K562 (cell line): ENCODE data around the gene TBXAS1. TPM values are rescaled to one million over a fixed set of nuclear protein-coding genes. Genes with fewer than 3 reads are reported as not detected.

Experiments used
- ATAC-seq: fragments of 200-7000 bp; cut with Tn5 transposase; 3 replicates; pipeline ENCODE4 v1.9.1; 2020; ENCODE audit warnings: moderate library complexity
- BruUV-seq: library from RNA; stranded (reverse); fragments of 400-500 nt; replicated peaks from 2 replicates; lab custom pipeline; 2021; lab: Mats Ljungman, UMichigan
- CTCF ChIA-PET: fragments of 300-600 bp; formaldehyde crosslinking; extraction: SDS; loops from one replicate; lab custom pipeline; 2021; ENCODE audit warnings: low intra/inter-chr PET ratio; lab: Yijun Ruan, JAX
- POLR2A ChIA-PET: fragments of 300-600, 350-650 bp; sonication (Branson Sonifier 250); formaldehyde crosslinking; extraction: SDS; loops from one replicate; lab custom pipeline; 2021; ENCODE audit warnings: antibody characterized with exemption, inconsistent platforms; lab: Yijun Ruan, JAX
- DNase-seq, 4 experiments: peaks; one replicate each; pipeline versions ENCODE4 v3.0.0 to v3.0.0-alpha.2; 2011 to 2018; ENCODE audit warnings: low spot score in 3 of 4, mixed read lengths in 3 of 4; ENCODE audit errors: extremely low read depth in 1 of 4
- FAIRE-seq: peaks from 2 replicates; lab custom pipeline; 2011; peaks lifted over from hg19 to GRCh38; lab: Jason Lieb, UNC
- H2AFZ ChIP-seq: 2 replicates; pipeline ENCODE4 v1.6.0; 2011; ENCODE audit warnings: low read depth, low read length, control low read depth, inconsistent platforms
- H3K27ac ChIP-seq: fragments of 200-600 bp; 3 replicates; pipeline ENCODE4 v1.8.0; 2011; ENCODE audit warnings: low read depth, mild to moderate bottlenecking, control low read depth, inconsistent platforms, low read length, moderate library complexity, mixed read lengths; ENCODE audit errors: extremely low read depth
- H3K27me3 ChIP-seq, 2 experiments: fragments of 300-600 bp in 1 of 2; 2 replicates in 1 of 2; 3 replicates in 1 of 2; pipeline versions ENCODE4 v1.6.0 to v1.8.0; 2011; ENCODE audit warnings: inconsistent platforms in 2 of 2, low read length in 2 of 2, mild to moderate bottlenecking in 1 of 2, mixed read lengths in 1 of 2, moderate library complexity in 1 of 2; ENCODE audit not compliant: control insufficient read depth in 2 of 2, insufficient read depth in 2 of 2
- H3K36me3 ChIP-seq: fragments of 300-600 bp; 3 replicates; pipeline ENCODE4 v1.8.0; 2011; ENCODE audit warnings: mild to moderate bottlenecking, low read length, inconsistent platforms; ENCODE audit not compliant: control insufficient read depth, insufficient read depth
- H3K4me1 ChIP-seq, 2 experiments: fragments of 200-600 bp in 1 of 2; replicated peaks in 1 of 2; 2 replicates in 1 of 2; 3 replicates in 1 of 2; pipeline versions ENCODE4 v1.5.1 to v1.8.0; 2011; ENCODE audit warnings: inconsistent platforms in 2 of 2, low read length in 2 of 2, mild to moderate bottlenecking in 1 of 2, mixed read lengths in 1 of 2, moderate library complexity in 1 of 2; ENCODE audit not compliant: control insufficient read depth in 2 of 2, insufficient read depth in 2 of 2
- H3K4me2 ChIP-seq: 2 replicates; pipeline ENCODE4 v1.6.1; 2011; ENCODE audit warnings: low read length, control low read depth, inconsistent platforms, mixed read lengths; ENCODE audit not compliant: insufficient read depth
- H3K4me3 ChIP-seq: fragments of 200-600 bp; sonication (generic), shearing (Covaris generic); 2 replicates; pipeline ENCODE4 v1.5.1; 2016; ENCODE audit warnings: control low read depth, inconsistent platforms
- H3K79me2 ChIP-seq: fragments of 200-600 bp; 3 replicates; pipeline ENCODE4 v1.8.0; 2011; ENCODE audit warnings: low read length, inconsistent platforms; ENCODE audit not compliant: control insufficient read depth, insufficient read depth
- H3K9ac ChIP-seq, 2 experiments: 2 replicates each; pipeline versions ENCODE4 v1.6.0 to v1.6.1; 2011; ENCODE audit warnings: low read depth in 2 of 2, low read length in 2 of 2, control low read depth in 1 of 2, inconsistent platforms in 1 of 2, mild to moderate bottlenecking in 1 of 2, mixed read lengths in 1 of 2; ENCODE audit not compliant: insufficient read depth in 1 of 2
- H3K9me1 ChIP-seq: one replicate; pipeline ENCODE4 v1.6.0; 2011; ENCODE audit warnings: inconsistent platforms, mild to moderate bottlenecking, low read length, moderate library complexity; ENCODE audit not compliant: control insufficient read depth, insufficient read depth
- H3K9me3 ChIP-seq: replicated peaks from 2 replicates; pipeline ENCODE4 v1.5.1; 2011; ENCODE audit warnings: low read depth, low read length, inconsistent platforms; ENCODE audit not compliant: control insufficient read depth, insufficient read depth
- H4K20me1 ChIP-seq: replicated peaks from 2 replicates; pipeline ENCODE4 v1.6.1; 2011; ENCODE audit warnings: low read length, inconsistent platforms, mixed read lengths; ENCODE audit not compliant: control insufficient read depth, insufficient read depth
- ATF1 ChIP-seq, 2 experiments: fragments of 450-650 bp in 1 of 2; IDR thresholded peaks; 2 replicates each; pipeline ENCODE4 v1.6.1; 2016; ENCODE audit warnings: missing compliant biosample characterization in 1 of 2, missing genetic modification characterization in 1 of 2
- CBFB ChIP-seq: sonication (generic); formaldehyde crosslinking; IDR thresholded peaks from 2 replicates; pipeline ENCODE4 v1.4.0; 2020; ENCODE audit warnings: mild to moderate bottlenecking, missing genetic modification reagents
- CBX2 ChIP-seq: fragments of 200-600 bp; sonication (generic); IDR thresholded peaks from one replicate; pipeline ENCODE4 v1.6.1; 2012; ENCODE audit warnings: mild to moderate bottlenecking, low read length, inconsistent platforms; ENCODE audit not compliant: insufficient read depth, poor library complexity, severe bottlenecking
- ELF1 ChIP-seq: fragments of 200-800 bp; sonication (Bioruptor generic); IDR thresholded peaks from 2 replicates; pipeline ENCODE4 v1.6.1; 2016; ENCODE audit warnings: missing genetic modification characterization, missing compliant biosample characterization
- ETV1 ChIP-seq: fragments of 450-650 bp; conservative IDR thresholded peaks from 2 replicates; pipeline ENCODE4 v1.6.1; 2016; ENCODE audit warnings: missing genetic modification characterization, control low read depth, low read depth, missing compliant biosample characterization
- FOSL1 ChIP-seq: fragments of 200-800 bp; sonication (Bioruptor generic); conservative IDR thresholded peaks from 2 replicates; pipeline ENCODE4 v1.6.1; 2016; ENCODE audit warnings: missing genetic modification characterization, missing compliant biosample characterization
- GTF2A2 ChIP-seq: IDR thresholded peaks from 2 replicates; pipeline ENCODE4 v1.6.1; 2016; ENCODE audit warnings: mild to moderate bottlenecking, missing genetic modification characterization, missing compliant biosample characterization
- LARP7 ChIP-seq: fragments of 450-650 bp; IDR thresholded peaks from 2 replicates; pipeline ENCODE4 v1.6.1; 2016
- LEF1 ChIP-seq: fragments of 450-650 bp; IDR thresholded peaks from 2 replicates; pipeline ENCODE4 v1.6.1; 2016; ENCODE audit warnings: mild to moderate bottlenecking
- NBN ChIP-seq: fragments of 450-650 bp; IDR thresholded peaks from 2 replicates; pipeline ENCODE4 v1.6.1; 2016; ENCODE audit warnings: low read depth, mild to moderate bottlenecking
- NR2C1 ChIP-seq, 2 experiments: fragments of 450-650 bp; IDR thresholded peaks; 2 replicates each; pipeline ENCODE4 v1.6.1; 2017; ENCODE audit warnings: mild to moderate bottlenecking in 2 of 2, antibody characterized with exemption in 1 of 2, inconsistent platforms in 1 of 2, missing compliant biosample characterization in 1 of 2, missing genetic modification characterization in 1 of 2
- NR3C1 ChIP-seq: sonication (generic); formaldehyde crosslinking; IDR thresholded peaks from 2 replicates; pipeline ENCODE4 v1.8.1; 2022; ENCODE audit warnings: missing genetic modification reagents
- POLR2AphosphoS5 ChIP-seq: IDR thresholded peaks from 2 replicates; pipeline ENCODE4 v1.6.1; 2011; ENCODE audit warnings: mild to moderate bottlenecking, low read depth, low read length, moderate library complexity; ENCODE audit not compliant: control insufficient read depth, insufficient read depth
- PTRF ChIP-seq: fragments of 450-650 bp; IDR thresholded peaks from 2 replicates; pipeline ENCODE4 v1.6.1; 2016; ENCODE audit warnings: mild to moderate bottlenecking, missing genetic modification characterization, missing compliant biosample characterization
- TCFL5 ChIP-seq: fragments of 250-450 bp; sonication (Bioruptor Pico); conservative IDR thresholded peaks from 2 replicates; pipeline ENCODE4 v1.6.1; 2021; ENCODE audit warnings: mild to moderate bottlenecking, moderate library complexity, matching md5 sums
- ZNF121 ChIP-seq: sonication (generic); formaldehyde crosslinking; conservative IDR thresholded peaks from 2 replicates; pipeline ENCODE4 v1.8.0; 2022; ENCODE audit warnings: missing genetic modification reagents
- ZNF75A ChIP-seq: fragments of 450-650 bp; formaldehyde crosslinking; IDR thresholded peaks from 2 replicates; pipeline ENCODE4 v1.4.0; 2020; ENCODE audit warnings: mild to moderate bottlenecking
- ZNF764 ChIP-seq: fragments of 250-450 bp; sonication (Bioruptor Pico); IDR thresholded peaks from 2 replicates; pipeline ENCODE4 v1.4.0; 2020; ENCODE audit warnings: low read depth, mild to moderate bottlenecking, moderate library complexity
- WGBS: fragments of 100-300 bp; shearing (Covaris generic); methylation state at CpG from one replicate; pipeline ENCODE4 v1.1.6; 2016; ENCODE audit warnings: low coverage, mixed read lengths; ENCODE audit not compliant: insufficient coverage; ENCODE audit errors: missing lambda C conversion rate; 5-methylcytosine and 5-hydroxymethylcytosine counted together
- in situ Hi-C: fragments of 300-500 bp; cut with MboI; formaldehyde crosslinking; loops from 4 replicates; pipeline ENCODE4 v1.15.0; 2018; ENCODE audit warnings: inconsistent platforms, mixed read lengths
- intact Hi-C: fragments of 100-400 bp; cut with micrococcal nuclease; formaldehyde crosslinking; loops from 2 replicates; pipeline ENCODE4 v1.14.2; 2022
- polyA plus RNA-seq, 8 experiments: library from polyadenylated mRNA; depleted of rRNA in 4 of 8; stranded (reverse) in 5 of 8; unstranded in 3 of 8; fragments of >200 nt; fragmentation: Nextera tagmentation in 2 of 8; fragmentation: Illumina TruSeq in 1 of 8; extraction: Ambion mirVana in 2 of 8; extraction: Trizol in 1 of 8; gene quantifications; 2 replicates each; pipeline versions ENCODE4 v1.2.1 to v1.2.3, GENCODE V29; 2011 to 2014; ENCODE audit warnings: inconsistent platforms in 1 of 8, missing spikeins in 1 of 8
- total RNA-seq, 7 experiments: library from RNA; depleted of rRNA in 6 of 7; stranded (reverse); fragments of >200 nt in 6 of 7; fragmentation: Illumina TruSeq in 2 of 7; extraction: Trizol in 2 of 7; gene quantifications; 2 replicates each; pipeline versions ENCODE4 v1.2.1 to v1.2.3, GENCODE V29; 2011 to 2021; ENCODE audit warnings: low replicate concordance in 1 of 7

The TBXAS1 gene
- total and polyA plus RNA-seq, 9 of the 15 experiments (the other 6 are each of a cell fraction or from before 2014, with no cell fraction given), result 1.1 to 8.3 (median 1.9) TPM

GRCh38 chr7:140055833-140056232, 226.8 kb downstream of the TBXAS1 start:
- BruUV-seq, result no TSS peak
- CTCF ChIA-PET, result no interaction called here
- FAIRE-seq, result no peak
- Histone ChIP-seq H4K20me1 (no peaks in the 10 kb centered on the region), H3K4me1 (peaks cover 21 to 31% of the 10 kb centered on the region in 2 experiments), H3K9me3 (no peaks in the 10 kb centered on the region), H3K9ac (no peak overlapping the region), H3K4me3 (no peak overlapping the region), H3K36me3 (peaks cover 42% of the 10 kb centered on the region), H2AFZ (no peak overlapping the region), H3K27me3 (no peaks in the 10 kb centered on the region), H3K79me2 (peaks cover 18% of the 10 kb centered on the region), H3K4me2 (no peak overlapping the region), H3K9me1 (no peaks in the 10 kb centered on the region), H3K27ac (no peak overlapping the region)
- in situ Hi-C loops, result no loop called here
- 92% methylated on average over 2 of the region's 2 CpGs for WGBS
- no peak for DNase-seq
- intact Hi-C loops, result no loop called here
- TF ChIP-seq ZNF121 (CRISPR knock-in tag) (no peak), ZNF764 (CRISPR knock-in tag) (no peak), NBN (no peak), ELF1 (tag) (no peak), PTRF (tag) (no peak), CBX2 (no peak), ZNF75A (CRISPR knock-in tag) (no peak), LARP7 (no peak), GTF2A2 (no peak), POLR2AphosphoS5 (no peak), LEF1 (no peak), FOSL1 (tag) (no peak), TCFL5 (CRISPR knock-in tag) (no peak), CBFB (CRISPR knock-in tag) (no peak), NR2C1 (IDR thresholded peaks at IDR 0.05) (no peak), NR2C1 (tag; IDR thresholded peaks at IDR 0.05) (no peak), NR3C1 (CRISPR knock-in tag) (no peak), ETV1 (tag) (no peak), ATF1 (CRISPR knock-in tag; IDR thresholded peaks at IDR 0.05) (no peak), ATF1 (tag; IDR thresholded peaks at IDR 0.05) (no peak)
- POLR2A ChIA-PET, result no interaction called here
- no peak for ATAC-seq
